ENCODE results near the gene CBX5.
"Not testable (repeated sequence)": the region's sequence is repeated elsewhere in the genome, so short reads cannot be mapped to it uniquely, and the experiment has no call there.

Gene CBX5

DNA sequence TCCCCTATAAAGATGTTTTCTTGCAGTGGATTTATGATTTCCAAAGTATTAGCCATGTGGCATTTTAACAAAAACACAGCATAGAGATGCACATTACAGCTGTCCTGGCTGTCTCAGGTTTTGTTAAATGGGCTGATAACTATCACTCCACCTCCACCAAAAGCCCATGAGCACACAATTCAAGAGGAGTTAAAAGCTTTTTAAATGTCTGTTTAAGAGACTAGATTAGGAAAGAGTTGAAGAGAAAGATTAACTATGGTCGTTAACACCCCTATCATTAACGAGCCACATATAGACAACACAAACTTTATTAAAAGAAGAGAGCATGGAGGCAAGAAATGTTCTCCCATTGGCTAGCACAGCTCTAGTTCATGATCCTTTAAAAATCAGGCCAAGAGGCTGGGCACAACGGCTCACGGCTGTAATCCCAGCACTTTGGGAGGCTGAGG, 14.5 kb downstream of the CBX5 start:
- DNase-seq (ENCODE audit: low read depth): no peak

DNA sequence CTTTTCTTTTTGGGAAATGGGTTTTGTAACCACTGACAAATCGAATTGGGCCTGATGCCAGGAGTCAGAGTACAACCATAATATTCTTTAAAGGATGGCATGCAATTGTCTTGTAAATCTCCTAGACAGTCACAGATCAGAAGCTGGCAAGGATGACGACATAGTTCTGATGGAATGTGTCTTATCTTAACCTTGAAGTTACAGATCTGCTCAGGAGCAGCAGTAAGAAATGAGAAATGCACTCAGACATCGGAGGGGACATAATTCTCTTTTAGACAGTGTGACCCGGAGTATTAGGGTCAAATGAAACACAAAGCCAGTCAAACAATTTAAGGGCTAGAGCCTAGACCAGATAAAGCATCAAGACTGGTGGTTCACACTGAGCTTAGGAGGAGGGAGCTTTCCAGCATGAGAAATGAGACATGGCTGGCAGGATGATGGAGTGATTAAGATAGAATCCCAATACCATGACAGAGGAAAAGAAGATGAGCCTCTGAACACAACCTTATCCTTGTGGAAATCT, 17.5 kb downstream of the CBX5 start:
- DNase-seq (ENCODE audit: low read depth): no peak

DNA sequence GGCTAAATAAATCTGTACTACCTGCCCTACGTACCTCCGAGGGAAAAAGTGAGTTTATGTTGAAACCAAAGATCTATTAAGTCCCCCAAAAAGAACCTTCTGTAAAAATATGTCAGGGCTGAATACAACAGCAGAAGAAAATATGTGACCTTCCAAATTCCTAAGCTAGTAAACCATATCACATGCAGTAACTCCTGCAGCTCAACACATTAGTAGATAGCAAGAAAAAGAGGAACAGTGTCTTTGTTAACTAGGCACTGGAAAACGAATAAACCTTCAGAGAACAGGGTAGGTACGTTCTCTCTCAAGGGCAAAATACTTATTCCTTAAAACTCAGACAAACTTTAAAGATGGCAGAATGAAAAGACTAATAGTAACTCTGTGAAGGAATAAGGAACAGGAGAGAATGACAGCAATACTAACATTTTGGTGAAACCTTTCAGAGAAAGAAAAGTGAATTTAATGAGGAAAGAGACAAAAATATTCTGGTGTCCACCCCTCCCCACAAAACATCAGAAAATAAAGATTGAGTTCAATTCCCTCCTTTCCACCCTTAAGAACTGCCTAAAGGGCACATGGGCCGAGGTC, 18.0 kb downstream of the CBX5 start:
- no peak for DNase-seq (ENCODE audit: low read depth)

DNA sequence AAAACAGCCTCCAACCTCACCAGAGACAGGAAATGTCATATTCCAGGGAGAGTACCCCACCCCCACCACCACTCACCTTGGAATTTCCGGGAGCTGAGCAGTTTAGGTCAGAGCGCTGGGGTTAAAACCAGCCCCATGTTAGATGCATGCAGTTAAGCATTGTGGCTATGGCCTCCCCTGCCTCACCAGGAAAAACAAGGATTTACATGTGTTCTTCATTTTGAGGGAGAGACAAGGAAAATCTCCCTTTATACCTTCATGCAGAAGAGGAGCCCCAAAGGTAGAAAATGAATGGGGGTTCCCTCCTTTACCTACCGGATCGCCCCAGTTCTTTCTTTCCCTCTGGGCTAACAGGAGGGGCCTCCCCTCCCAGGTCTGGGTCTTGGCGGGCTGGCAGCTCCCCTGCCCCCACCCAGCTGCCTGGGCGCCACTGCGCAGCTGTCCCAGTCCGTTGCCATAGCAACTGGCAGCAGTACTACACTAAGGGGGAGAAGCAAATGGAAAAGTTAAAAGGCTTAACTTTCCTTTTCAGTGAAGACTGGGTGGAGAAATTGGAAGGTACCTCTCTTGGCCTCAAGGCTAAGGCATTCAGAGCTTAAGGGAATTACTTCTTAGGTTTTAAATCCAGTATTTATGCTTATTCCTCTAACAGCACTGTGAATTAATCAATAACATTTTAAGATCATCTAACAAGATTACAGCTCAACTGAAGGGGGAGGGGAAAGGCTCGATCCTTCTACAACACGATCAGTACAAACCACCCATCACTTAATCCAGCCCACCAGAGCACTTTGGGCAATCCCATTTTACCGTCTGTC, 20.5 kb downstream of the CBX5 start:
- no peak for DNase-seq (ENCODE audit: low read depth)

DNA sequence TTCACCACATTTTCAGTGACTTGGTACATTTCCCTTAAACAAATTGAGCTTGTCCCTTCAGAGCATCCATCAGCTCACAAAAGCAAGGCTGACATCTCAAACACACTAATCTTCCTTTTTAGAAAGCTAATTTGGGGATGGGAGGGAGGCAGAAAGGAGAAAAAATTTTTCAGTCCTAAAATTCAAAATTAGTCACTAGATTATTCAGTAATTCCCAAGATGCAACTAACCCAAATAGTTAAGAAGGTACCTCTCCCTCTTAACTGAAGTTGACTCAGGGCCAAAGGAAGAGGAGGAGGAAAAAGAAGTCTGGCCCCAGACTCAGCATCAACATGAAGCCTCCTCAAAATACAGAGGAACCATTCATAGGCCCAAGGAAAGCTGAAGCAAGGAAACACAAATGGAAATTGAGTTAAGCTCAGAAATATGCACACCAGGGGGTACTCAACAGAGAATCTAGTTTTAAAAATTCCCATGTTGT, 21.7 kb downstream of the CBX5 start:
- no peak for DNase-seq (ENCODE audit: low read depth)

DNA sequence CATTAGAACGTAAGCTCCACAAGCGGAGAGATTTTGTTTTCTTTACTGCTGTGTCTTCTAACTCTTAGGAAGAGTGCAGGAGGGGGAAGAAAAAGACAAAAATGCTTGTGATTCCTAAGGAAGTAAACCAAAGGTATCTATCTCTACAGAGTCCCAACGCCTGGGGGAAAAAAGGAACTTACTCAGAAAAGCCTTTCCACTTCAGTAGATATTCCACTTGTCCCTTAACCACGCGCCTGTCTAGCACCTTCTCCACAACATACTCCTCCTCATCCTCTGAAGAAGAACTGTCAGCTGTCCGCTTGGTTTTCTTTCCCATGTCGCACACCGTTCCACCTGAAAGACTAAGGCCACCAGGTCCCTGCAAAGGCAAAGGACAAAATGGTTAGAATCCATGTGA, 22.6 kb downstream of the CBX5 start:
- DNase-seq (ENCODE audit: low read depth): no peak

DNA sequence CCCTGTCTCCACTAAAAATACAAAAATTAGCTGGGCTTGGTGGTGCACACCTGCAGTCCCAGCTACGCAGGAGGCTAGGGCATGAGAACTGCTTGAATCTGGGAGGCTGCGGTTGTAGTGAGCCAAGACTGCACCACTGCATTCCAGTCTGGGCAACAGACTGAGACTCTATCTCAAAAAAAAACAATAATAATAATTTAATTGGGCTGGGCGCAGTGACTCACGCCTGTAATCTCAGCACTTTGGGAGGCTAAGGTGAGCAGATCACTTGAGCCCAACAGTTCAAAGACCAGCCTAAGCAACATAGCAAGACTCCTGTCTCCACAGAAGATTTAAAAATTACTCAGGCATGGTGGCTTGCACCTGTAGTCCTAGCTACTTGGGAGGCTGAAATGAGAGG, 26.7 kb downstream of the CBX5 start:
- no peak for DNase-seq (ENCODE audit: low read depth)

DNA sequence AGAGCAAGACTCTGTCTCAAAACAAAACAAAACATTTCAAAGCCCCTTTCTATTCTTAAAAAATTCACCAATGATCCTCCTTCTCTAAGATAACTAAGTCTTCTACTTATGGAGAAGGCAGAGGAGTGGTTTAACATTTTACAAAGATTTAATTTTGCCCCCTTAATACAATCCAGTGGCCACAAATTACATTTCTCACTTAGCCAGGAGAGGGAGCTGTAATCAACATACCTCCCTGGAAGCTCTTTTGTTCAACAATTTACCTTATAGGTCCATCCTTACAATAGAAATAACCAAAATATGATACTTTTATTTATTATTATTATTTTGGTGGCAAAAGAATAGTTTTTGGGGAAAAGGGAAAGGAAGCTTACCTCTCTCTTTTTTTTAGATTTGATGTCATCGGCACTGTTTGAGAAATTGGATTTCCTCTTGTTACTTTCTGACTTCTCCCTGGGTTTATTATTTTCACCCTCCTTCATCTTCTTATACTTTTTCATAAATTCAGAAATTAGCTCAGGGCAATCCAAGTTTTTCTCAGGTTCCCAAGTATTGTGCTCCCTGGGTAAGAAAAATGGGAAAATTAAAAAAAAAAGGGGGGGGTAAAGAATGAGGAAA, 28.1 kb downstream of the CBX5 start:
- DNase-seq (ENCODE audit: low read depth): no peak

DNA sequence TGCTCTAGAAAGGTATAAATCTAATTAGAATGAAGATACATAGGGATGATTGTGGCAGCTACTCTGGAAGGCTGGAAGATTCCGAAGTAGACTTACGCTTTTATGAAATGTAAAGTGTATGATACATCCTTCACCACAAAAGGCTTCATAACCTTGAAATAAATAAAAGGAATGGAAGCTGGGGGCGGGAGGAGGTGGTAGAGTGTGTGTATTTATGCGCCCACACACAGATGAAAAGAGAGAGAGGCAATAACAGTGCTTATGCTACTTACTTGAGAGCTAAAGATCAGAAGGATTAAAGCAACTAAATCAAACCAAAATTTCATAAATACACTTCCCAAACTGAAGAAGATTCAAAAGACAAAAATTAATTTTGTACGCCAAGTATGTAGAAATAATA, 30.4 kb downstream of the CBX5 start:
- no peak for DNase-seq (ENCODE audit: low read depth)

DNA sequence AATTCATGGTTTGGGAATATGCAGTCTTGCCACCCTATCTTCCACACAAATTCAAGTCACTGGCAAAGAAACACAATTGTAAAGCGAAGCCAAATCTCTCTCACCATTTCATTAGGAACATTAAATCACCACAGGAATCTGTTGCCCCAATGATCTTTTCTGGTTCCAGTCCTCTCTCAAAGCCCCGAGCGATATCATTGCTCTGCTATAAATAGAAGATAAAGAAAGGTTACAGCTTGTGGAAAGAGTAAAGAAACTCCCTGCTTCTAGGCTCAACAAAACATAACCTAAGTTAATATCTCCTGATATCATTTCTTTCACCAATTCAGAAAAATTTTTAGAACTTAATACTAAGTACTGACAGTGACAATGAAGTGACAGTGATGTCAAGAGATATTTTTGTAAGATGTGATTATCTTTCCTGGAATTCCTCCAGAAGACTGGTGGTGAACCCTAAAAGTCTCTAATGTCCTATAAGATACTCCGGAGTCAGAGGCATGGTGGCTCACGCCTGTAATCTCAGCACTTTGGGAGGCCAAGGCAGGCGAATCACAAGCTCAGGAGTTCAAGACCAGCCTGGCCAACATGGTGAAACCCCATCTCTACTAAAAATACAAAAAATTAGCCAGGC, 33.8 kb downstream of the CBX5 start:
- DNase-seq (ENCODE audit: low read depth): no peak

DNA sequence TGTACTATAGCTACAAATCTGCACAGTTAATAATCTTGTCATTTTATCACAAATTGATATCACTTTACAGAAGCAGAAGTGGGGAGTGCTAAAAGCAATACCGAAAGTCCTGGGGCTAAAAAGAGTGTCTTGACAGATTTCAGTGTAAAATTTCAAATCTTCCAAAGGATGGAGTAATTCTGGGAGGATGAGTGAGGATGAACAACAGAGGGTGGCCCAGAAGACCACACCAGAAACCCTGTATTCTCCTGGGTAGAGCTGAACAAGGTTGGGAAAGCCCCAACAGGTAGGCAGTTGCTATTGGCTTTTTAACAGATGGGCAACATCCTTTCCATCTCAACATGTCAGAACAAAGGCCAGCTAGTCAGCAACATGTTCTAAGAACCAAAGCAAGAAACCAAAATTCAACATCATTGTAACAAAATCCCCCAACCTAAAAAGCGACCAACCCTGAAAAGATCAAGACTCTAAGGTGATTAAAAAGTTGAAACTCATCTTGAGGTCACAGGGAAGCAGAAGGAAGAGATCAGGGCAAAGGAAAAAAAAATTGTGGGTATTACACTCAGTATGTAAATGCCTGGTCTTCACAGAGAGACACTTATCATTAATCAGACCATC, 38.8 kb downstream of the CBX5 start:
- DNase-seq (ENCODE audit: low read depth): no peak

DNA sequence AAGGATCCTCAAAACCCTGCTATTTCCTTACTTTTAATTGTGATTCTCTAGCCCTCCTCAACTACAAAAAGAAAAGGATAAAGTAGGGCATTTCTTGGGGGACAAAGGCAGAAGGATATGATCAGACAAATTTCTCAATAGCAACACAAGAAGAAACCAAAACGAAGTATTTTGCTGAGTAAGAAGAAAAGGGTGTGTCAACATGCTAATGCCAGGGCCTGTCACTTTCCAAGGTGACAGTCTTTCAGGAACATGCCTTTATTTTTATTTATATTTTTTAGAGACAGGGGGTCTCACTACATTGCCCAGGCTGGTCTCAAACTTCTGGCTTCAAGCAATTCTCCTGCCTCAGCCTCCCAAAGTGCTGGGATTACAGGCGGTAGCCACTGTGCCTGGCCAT, 39.8 kb downstream of the CBX5 start:
- DNase-seq (ENCODE audit: low read depth): no peak

DNA sequence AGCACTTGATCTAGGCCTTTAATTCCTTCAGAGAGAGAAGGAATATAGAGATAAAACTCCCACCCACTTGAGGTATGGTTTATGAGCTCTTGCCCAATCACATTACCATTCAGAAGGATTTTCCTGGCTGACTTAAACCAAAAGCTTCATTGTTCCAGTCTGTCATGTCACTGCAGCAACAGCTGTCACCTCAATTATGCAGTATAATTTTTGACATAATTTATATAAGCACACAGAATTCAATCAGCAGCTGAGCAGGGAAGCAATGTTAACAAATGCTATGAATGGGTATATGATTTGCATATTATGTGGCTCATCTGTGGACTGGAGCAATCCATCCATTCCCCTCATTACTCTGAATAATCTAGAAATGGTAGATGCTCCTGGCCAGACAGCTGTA, 40.3 kb downstream of the CBX5 start:
- no peak for DNase-seq (ENCODE audit: low read depth)

DNA sequence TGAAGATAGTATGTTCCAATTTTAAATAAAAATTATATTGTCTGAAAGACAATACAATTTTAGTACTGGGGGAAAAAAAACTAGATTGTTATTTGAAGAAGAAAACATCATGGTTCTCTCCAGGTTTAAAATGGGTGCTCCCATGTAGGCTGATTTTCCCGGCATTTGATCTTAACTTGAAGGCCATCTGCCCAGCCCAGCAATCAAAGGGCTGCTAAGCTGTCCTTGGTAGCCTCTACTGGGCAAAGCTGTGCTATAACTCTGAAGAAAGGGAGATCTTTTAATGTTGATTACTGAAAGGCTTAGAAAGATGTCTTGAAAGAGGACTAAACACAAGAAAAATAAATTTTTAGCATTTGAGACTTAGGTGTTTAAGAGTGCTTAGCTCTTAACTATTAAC, 41.4 kb downstream of the CBX5 start:
- no peak for DNase-seq (ENCODE audit: low read depth)

DNA sequence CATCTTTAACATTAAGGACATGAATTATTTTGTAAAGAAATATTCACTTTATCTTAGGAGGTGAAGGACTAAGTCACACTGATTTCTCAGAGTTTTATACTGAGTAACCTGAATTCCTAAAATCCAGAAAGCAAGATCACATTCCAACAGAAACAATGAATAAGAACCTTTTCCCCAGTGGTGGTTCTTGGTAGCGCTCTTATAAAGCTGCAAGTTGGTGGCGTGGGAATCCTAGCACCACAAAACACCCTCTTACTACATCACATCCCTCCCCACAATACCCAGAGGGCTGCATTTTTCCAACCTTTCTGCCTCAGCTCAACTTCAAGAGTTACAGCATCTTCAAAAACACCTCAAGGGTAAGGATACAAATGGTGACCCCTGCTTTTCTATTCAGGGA, 47.1 kb downstream of the CBX5 start:
- DNase-seq (ENCODE audit: low read depth): no peak

DNA sequence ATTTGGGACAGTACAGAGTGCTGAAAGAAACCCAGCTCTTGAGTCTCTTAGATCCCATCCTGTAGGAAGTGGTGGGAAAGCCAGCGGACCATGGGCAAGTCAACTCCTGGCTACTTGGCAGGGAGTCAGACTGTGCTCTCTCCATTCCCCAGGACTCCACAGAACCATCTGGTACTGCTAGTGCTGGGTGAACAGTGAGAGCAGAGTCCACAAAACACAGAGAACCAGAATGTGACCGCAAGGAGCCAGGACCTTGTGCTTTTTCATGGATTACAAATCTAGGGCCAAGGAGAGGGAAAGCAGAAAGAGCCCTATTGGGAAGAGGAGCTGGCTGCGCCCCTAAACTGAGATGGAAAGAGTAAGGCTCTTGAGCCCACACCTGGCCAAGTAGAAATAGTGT, 48.7 kb downstream of the CBX5 start:
- not testable (repeated sequence) for DNase-seq (ENCODE audit: low read depth)

DNA sequence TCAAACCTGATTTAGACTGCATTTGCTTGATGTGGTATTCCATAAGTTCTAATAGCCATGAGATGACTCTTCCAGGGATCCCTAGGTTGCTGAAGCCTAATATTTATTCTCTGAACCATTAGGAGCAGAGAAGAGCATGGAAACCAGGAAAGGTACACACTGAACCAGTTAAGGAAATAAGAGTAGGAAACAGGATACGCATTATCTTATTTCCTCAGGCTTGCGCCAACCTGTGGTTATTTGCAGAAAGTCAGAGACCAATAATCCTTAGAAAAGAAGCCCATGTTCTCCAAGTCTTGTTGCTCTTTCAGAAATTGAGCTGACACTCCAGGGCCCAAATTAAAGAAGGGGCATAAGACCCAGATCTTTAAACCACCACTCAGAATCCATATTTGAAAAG, 49.4 kb downstream of the CBX5 start:
- no peak for DNase-seq (ENCODE audit: low read depth)

DNA sequence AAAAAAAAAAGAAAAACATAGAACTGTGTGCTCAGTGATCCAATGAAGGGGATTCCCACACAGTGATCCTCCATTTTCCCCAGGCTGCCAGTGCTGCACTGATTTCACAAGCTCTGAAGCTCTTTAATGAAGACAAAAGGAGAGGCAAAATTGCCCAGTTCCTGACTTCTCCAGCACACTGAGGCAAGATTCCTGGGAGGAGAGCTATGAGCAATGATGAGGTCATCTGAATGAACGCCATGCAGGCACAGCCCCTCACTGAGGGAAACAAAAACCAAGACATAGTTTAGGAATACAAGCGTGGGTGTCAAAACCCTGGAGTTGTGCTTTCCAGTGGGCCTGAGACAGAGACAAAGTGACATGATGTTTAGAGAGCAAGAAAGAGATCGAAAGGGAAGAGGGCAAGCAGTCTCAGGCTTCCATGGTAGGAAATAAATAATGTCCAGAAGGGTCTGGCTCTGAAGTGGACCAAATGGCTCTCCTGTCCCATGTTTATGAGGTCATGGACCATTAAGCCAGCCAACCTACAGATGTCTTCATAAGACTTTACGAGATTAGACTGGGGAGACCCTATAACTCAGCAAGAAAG, 50.2 kb downstream of the CBX5 start:
- no peak for DNase-seq (ENCODE audit: low read depth)

DNA sequence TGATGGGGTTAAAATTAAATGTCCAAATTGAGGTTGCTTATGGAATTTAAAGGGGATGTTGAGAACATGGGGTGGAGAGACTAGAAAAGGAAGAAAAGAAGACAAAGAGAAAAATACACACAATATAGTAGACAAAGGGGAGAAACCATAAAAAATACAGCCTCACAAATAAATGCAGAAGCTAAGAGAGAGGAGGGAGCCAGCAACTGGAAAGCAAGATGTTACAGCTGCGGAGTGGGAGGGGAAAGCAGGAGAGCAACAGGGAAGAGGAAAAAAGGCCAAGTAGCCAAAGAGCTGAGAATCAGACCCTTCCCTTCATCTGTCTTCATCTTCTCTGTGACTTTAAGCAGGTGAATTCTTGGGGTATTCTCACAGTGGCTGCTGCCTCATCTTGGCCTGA, 51.5 kb downstream of the CBX5 start:
- DNase-seq (ENCODE audit: low read depth): no peak

DNA sequence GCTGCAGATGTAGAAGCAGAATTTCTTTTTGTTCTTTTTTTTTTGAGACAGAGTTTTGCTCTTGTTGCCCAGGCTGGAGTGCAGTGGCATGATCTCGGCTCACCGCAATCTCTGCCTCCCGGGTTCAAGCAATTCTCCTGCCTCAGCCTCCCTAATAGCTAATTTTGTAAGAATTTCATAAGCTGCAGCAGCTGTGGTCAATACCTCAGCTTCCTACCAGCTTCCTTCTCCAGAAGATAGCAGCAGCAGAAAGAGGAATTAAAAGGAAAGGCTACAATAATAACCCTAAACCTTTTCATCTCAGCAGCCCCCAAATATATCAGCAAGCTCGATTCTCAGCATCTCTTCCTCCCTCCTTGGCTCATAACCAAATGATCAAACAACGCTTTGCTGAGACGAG, 52.0 kb downstream of the CBX5 start:
- DNase-seq (ENCODE audit: low read depth): not testable (repeated sequence)

DNA sequence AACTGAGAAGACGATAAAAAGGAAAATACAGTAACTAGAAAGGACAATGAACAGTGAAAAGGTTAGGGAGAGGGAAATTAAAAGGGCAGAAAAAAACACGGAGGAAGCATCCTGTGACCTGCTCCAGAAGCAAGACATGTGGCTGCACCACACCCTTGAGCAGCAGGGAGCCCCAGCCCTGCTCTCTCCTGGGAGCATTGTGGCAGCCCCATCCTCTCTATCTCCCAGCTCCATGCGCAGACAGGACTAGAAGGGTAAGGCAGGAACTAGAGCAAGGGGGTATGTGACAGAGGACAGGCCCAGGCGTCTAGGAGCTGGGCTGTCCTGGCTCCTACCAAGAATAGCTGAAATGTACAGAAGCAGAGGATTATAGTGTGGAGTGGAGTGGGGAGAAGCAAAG, 52.5 kb downstream of the CBX5 start:
- DNase-seq (ENCODE audit: low read depth): no peak

DNA sequence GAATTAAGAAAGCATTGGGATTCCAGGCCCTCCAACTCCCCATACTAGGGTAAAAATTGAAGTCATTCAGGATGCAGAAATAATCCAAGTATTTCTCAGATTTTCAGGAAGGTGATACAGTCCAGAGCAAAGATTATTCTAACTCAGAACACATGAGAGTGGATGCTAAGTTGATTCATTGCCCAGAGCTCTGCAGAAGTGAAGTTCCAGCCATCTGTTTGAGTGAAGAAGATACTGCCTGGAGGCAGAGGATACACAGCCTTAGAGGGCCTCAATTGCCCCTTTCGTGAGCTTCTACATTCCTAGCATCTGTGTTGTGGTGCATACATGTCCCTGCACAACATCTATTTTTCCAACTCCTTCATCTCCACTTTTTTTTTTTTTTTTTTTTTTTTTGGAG, 54.3 kb downstream of the CBX5 start:
- DNase-seq (ENCODE audit: low read depth): no peak
